HepG2 (cell line): ENCODE measurements around the gene VPS52. TPM values are rescaled to one million over a fixed set of nuclear protein-coding genes. Genes with fewer than 3 reads are reported as not detected.

Experiments
- AKAP8 ChIP-seq: sonication (generic); formaldehyde crosslinking; IDR thresholded peaks from 2 replicates; pipeline ENCODE4 v1.5.1; 2020; ENCODE audit warnings: mild to moderate bottlenecking, missing genetic modification reagents
- CC2D1A ChIP-seq: sonication (generic); formaldehyde crosslinking; IDR thresholded peaks from 2 replicates; pipeline ENCODE4 v1.8.1; 2023; ENCODE audit warnings: mild to moderate bottlenecking, missing genetic modification reagents
- CSRNP1 ChIP-seq: sonication (generic); formaldehyde crosslinking; IDR thresholded peaks from 2 replicates; pipeline ENCODE4 v1.8.1; 2023; ENCODE audit warnings: mild to moderate bottlenecking, missing genetic modification reagents
- GATAD1 ChIP-seq: IDR thresholded peaks from 2 replicates; pipeline ENCODE4 v1.6.1; 2016; ENCODE audit warnings: missing genetic modification reagents, missing compliant biosample characterization
- GMEB2 ChIP-seq: IDR thresholded peaks from 2 replicates; pipeline ENCODE4 v1.6.1; 2016; ENCODE audit warnings: missing biosample characterization, missing genetic modification reagents, low read depth
- HBP1 ChIP-seq: IDR thresholded peaks from 2 replicates; pipeline ENCODE4 v1.6.1; 2016; ENCODE audit warnings: low read depth, control low read depth
- HHEX ChIP-seq: IDR thresholded peaks from 2 replicates; pipeline ENCODE4 v1.6.1; 2016; ENCODE audit warnings: control low read depth
- IKZF4 ChIP-seq: sonication (generic); formaldehyde crosslinking; IDR thresholded peaks from 2 replicates; pipeline ENCODE4 v1.5.1; 2020; ENCODE audit warnings: borderline replicate concordance, mild to moderate bottlenecking, low read depth, missing genetic modification reagents; ENCODE audit errors: not compliant biosample characterization
- KAT2B ChIP-seq: fragments of 150-350 bp; IDR thresholded peaks from 2 replicates; pipeline ENCODE4 v1.6.1; 2014; ENCODE audit warnings: low read depth, low read length, borderline replicate concordance
- MAZ ChIP-seq, 2 experiments: sonication (generic) in 1 of 2; formaldehyde crosslinking in 1 of 2; IDR thresholded peaks; 2 replicates each; pipeline versions ENCODE4 v1.5.0 to v1.6.1; 2012 to 2020; ENCODE audit warnings: low read depth in 2 of 2, mild to moderate bottlenecking in 2 of 2, borderline replicate concordance in 1 of 2, improper control_type of control experiment in 1 of 2, low read length in 1 of 2, missing genetic modification reagents in 1 of 2, moderate library complexity in 1 of 2
- MYPOP ChIP-seq: sonication (generic); formaldehyde crosslinking; IDR thresholded peaks from 2 replicates; pipeline ENCODE4 v1.8.1; 2023; ENCODE audit warnings: mild to moderate bottlenecking, moderate library complexity, missing genetic modification reagents
- PHF8 ChIP-seq: sonication (generic); formaldehyde crosslinking; IDR thresholded peaks from 2 replicates; pipeline ENCODE4 v1.5.0; 2020; ENCODE audit warnings: missing genetic modification reagents
- RFX3 ChIP-seq: IDR thresholded peaks from 2 replicates; pipeline ENCODE4 v1.6.1; 2016; ENCODE audit warnings: missing biosample characterization, missing genetic modification reagents
- SATB2 ChIP-seq: sonication (generic); formaldehyde crosslinking; IDR thresholded peaks from 2 replicates; pipeline ENCODE4 v1.5.0; 2020; ENCODE audit warnings: missing genetic modification reagents
- SP5 ChIP-seq: IDR thresholded peaks from 2 replicates; pipeline ENCODE4 v1.6.1; 2016; ENCODE audit warnings: low read depth, borderline replicate concordance
- ZNF138 ChIP-seq: sonication (generic); formaldehyde crosslinking; IDR thresholded peaks from 2 replicates; pipeline ENCODE4 v1.5.0; 2020; ENCODE audit warnings: mild to moderate bottlenecking, low read depth, missing genetic modification reagents
- ZNF431 ChIP-seq: sonication (generic); formaldehyde crosslinking; IDR thresholded peaks from 2 replicates; pipeline ENCODE4 v1.9.0; 2022; ENCODE audit warnings: missing genetic modification reagents, low read depth, mild to moderate bottlenecking, borderline replicate concordance
- ZNF740 ChIP-seq: sonication (generic); formaldehyde crosslinking; IDR thresholded peaks from 2 replicates; pipeline ENCODE4 v1.4.0; 2020; ENCODE audit warnings: missing genetic modification reagents
- polyA plus RNA-seq, 8 experiments: library from polyadenylated mRNA; depleted of rRNA in 3 of 8; stranded (reverse) in 7 of 8; unstranded in 1 of 8; fragments of >200 nt; fragmentation: Illumina TruSeq in 4 of 8; extraction: Trizol in 4 of 8; gene quantifications; 2 replicates each; pipeline versions ENCODE4 v1.2.1 to v1.2.3, GENCODE V29; 2011 to 2016; ENCODE audit warnings: low read depth in 4 of 8, missing spikeins in 1 of 8, mixed read lengths in 1 of 8; ENCODE audit not compliant: insufficient read depth in 1 of 8
- total RNA-seq, 5 experiments: library from RNA; depleted of rRNA; stranded (reverse); fragments of >200 nt; fragmentation: Illumina TruSeq; extraction: Trizol; gene quantifications; 2 replicates each; pipeline ENCODE4 v1.2.3, GENCODE V29; 2016; ENCODE audit warnings: low read depth in 1 of 5
- TF ChIP-seq, protein P1 (sequence below): sonication (generic); formaldehyde crosslinking; IDR thresholded peaks from 2 replicates; pipeline ENCODE4 v1.8.0; 2022; ENCODE audit warnings: mild to moderate bottlenecking, missing genetic modification reagents

The VPS52 gene
- total and polyA plus RNA-seq, 2 of the 13 experiments (the other 11 are each of a cell fraction or from before 2014, with no cell fraction given), result 48.9 to 85.5 TPM

GRCh38 chr6:33297956-33298772, 26.5 kb upstream of the VPS52 start (continued):
- no peak for TF ChIP-seq GMEB2
- TF ChIP-seq GATAD1 (CRISPR knock-in tag), result 0 out of 2 replicates have a peak, but pooled peaks have one; percentile 39
- peak; percentile 36; the same call in 1 of the 2 replicates for TF ChIP-seq RFX3
- no peak for TF ChIP-seq ZNF138 (CRISPR knock-in tag)
- no peak for TF ChIP-seq CC2D1A
- no peak for TF ChIP-seq ZNF740
- TF ChIP-seq MYPOP (CRISPR knock-in tag), result no peak
- TF ChIP-seq HBP1, result 0 out of 2 replicates have a peak, but pooled peaks have one; percentile 14
- no peak for TF ChIP-seq SATB2 (CRISPR knock-in tag)
- TF ChIP-seq, protein P1, sequence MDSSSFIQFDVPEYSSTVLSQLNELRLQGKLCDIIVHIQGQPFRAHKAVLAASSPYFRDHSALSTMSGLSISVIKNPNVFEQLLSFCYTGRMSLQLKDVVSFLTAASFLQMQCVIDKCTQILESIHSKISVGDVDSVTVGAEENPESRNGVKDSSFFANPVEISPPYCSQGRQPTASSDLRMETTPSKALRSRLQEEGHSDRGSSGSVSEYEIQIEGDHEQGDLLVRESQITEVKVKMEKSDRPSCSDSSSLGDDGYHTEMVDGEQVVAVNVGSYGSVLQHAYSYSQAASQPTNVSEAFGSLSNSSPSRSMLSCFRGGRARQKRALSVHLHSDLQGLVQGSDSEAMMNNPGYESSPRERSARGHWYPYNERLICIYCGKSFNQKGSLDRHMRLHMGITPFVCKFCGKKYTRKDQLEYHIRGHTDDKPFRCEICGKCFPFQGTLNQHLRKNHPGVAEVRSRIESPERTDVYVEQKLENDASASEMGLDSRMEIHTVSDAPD (CRISPR knock-in tag), result 0 out of 2 replicates have a peak, but pooled peaks have one; percentile 14
- TF ChIP-seq PHF8, result peak; percentile 19; the same call in 1 of the 2 replicates
- no peak for TF ChIP-seq KAT2B
- TF ChIP-seq MAZ (IDR thresholded peaks at IDR 0.05; ENCODE audit: borderline replicate concordance, low read depth, low read length), result peak; percentile 4; the same call in 1 of the 2 replicates
- TF ChIP-seq MAZ (CRISPR knock-in tag; IDR thresholded peaks at IDR 0.05; ENCODE audit: low read depth), result no peak
- no peak for TF ChIP-seq IKZF4
- TF ChIP-seq AKAP8 (CRISPR knock-in tag), result no peak
- TF ChIP-seq ZNF431 (CRISPR knock-in tag), result no peak
- TF ChIP-seq CSRNP1, result peak; percentile 42; the same call in 1 of the 2 replicates
- 0 out of 2 replicates have a peak, but pooled peaks have one; percentile 10 for TF ChIP-seq SP5
- TF ChIP-seq HHEX (CRISPR knock-in tag), result no peak
